ENCODE data around the gene VASH2.
"Not testable (repeated sequence)": the region's sequence is repeated elsewhere in the genome, so short reads cannot be mapped to it uniquely, and the experiment has no call there.

The VASH2 gene

DNA sequence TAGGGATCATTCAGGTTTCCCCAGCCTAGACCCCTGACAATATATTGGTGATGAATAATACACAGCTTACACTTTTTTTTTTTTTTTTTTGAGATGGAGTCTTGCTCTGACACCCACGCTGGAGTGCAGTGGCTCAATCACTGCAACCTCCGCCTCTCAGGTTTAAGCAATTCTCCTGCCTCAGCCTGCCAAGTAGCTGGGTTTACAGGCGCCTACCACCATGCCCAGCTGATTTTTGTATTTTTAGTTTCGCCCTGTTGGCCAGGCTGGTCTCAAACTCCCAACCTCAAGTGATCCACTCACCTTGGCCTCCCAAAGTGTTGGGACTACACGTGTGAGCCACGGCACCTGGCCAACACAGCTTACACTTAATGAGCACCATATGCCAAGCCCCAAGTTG lies 7.2 kb downstream of the VASH2 start:
- DNase-seq (ENCODE audit: low spot score) = no peak

DNA sequence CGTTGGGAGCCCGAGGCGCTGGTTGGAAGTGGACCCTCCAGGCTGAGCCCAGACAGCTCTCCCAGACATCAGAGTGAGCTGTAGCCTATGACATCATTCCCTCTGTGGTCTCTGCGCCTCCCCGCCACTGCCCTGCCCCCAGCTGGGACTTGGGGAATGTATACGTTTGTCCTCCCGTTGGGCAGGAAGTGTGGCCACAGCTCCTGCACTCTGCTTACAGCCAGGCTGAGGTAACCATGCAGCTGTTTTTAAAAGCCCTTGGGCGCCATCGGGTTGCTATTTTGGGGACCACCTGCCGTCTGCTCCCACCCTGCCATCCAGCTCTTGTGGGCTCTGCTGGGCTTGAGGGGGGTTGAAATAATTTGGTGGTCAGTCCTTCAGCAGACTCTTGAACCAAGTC lies 7.8 kb downstream of the VASH2 start:
- DNase-seq (ENCODE audit: low spot score) = no peak

DNA sequence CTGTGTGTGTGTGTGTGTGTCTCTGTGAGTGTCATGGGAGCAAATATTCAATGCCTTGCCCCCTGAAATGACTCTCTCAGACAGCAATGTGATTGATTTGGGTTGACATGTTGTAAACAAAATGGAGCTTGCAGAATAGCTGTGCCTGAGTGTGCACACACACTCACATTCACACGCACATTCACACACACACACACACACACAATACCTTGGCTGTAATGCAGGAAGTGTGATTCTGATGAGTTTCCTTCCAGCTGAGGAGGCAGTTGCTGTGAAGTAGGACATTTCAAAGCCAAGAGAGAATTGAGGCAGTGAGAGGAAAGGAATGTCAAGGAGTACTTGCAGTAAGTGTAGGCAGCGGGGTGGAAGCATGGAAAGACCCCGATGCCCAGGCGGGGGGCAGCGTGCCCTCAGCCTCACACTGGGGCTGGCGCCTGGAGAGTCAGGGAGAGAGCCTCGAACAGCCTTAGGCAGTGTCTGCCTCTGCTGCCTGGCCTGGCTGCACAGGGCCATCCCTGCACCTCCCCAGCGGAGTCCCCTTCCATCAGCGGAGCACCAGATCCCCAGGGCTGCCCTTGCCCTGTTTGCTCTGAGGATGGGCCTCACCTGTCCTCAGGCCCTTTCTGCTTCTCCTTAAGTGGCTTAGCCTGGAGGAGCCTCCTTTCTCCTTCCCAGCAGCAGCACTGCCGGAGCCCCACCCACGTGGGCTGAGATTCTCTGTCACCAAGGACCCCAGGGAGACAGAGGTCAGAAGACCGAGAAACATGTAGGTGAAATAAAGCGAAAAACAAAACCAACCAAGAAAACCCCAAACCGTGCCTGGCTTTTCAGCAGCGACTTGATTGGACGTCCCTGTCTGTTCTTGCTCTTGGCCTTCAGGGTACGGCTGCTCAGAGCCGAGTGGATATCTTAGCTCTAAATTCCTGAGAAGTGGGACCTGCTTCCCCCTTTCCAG lies 9.2 kb downstream of the VASH2 start:
- DNase-seq (ENCODE audit: low spot score) = no peak

GRCh38 chr1:212960932-212961331 lies 10.6 kb downstream of the VASH2 start:
- no peak for DNase-seq (ENCODE audit: low spot score)

DNA sequence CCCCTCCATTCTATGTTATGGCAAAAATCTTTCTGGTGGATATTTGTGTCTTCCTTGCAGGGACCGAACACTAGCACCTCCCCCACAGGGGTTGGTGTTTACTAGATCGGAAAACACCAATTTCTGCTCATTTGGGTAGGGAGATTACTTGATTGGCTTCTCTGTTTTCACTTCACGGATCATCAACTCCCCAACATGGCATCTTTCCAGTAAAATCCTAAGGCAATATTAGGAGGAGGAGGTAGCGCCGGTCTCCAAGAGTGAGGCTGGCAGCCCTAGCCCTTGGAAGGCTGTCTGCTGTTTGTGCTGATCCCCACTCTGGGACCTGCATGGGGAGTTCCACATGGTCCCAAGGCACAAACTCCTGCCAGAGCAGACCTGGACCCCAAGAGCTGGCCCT lies 12.2 kb downstream of the VASH2 start:
- no peak for DNase-seq (ENCODE audit: low spot score)

- no peak for DNase-seq (ENCODE audit: low spot score)
These were observed 13.8 kb downstream of the VASH2 start for GRCh38 chr1:212964102-212964501.

DNA sequence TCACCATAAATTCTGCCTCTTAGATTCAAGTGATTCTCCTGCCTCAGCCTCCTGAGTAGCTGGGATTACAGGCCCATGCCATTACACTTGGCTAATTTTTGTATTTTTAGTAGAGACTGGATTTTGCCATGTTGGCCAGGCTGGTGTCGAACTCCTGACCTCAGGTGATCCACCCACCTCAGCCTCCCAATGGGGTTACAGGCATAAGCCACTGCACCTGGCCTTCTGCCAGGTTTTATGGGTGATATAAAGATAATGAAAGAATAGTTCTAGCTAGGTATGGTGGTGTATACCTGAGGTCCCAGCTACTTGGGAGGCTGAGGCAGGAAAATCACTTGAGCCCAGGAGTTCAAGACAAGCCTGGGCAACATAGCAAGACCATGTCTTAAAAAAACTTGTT lies 14.7 kb downstream of the VASH2 start:
- not testable (repeated sequence) for DNase-seq (ENCODE audit: low spot score)

DNA sequence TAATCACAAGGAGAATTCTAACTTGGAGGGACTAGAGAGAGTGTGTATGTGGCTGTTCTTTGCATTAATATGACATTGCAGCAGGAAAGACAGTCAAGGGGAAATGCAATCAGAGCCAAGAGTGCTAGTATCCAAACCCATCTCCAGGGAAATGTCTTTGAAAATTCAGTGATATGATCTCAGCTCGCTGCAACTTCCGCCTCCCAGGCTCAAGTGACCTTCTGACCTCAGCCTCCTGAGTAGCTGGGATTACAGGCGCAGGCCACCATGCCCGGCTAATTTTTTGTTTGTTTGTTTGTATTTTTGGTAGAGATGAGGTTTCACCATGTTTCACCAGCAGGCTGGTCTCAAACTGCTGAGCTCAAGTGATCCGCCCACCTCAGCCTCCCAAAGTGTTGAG lies 16.3 kb downstream of the VASH2 start:
- no peak for DNase-seq (ENCODE audit: low spot score)

GRCh38 chr1:212967801-212968200 lies 17.5 kb downstream of the VASH2 start:
- DNase-seq (ENCODE audit: low spot score) = no peak

DNA sequence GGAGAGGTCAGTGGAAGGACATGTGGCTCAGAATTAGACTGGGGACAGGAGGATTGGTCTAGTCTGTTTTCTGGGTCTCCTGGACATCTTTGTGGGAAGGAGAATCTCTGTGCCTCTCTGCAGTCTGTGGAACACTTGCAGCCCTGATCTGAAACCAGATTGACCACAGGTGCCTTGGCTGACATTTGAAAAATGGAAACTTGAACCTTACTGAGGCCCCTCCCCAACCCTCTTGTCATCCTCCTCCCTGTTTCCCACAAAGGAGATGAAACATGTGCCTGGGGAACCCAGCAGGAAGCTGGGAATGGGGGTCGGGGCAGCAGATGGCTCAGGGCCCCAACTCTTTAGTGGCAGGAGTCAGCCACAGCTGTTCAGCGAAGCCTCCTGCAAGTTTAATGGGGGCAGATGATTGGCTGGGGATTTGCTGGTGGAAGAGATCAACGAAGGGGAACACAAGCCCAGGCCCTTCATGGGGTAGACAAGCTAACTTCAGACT lies 18.1 kb downstream of the VASH2 start:
- DNase-seq (ENCODE audit: low spot score) = no peak

DNA sequence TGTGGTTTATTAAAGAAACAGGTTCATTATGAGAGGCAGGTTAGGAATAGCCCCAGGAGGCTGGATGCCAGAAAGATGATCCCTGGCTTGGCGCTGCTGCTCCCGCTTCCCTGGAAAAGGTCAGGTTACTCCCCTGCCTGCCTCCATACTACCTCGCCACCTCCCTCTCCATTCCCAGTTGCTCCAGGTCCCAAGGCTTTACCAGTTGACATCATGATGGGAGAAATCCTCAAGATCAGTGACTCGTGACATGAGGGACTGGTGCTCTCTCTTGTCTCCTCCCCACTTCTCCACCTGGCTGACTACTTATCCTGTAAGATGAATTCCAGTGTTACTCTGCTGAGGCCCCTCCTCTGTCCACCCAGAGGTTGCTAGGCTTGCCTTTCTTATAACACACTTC lies 19.7 kb downstream of the VASH2 start:
- DNase-seq (ENCODE audit: low spot score) = no peak

DNA sequence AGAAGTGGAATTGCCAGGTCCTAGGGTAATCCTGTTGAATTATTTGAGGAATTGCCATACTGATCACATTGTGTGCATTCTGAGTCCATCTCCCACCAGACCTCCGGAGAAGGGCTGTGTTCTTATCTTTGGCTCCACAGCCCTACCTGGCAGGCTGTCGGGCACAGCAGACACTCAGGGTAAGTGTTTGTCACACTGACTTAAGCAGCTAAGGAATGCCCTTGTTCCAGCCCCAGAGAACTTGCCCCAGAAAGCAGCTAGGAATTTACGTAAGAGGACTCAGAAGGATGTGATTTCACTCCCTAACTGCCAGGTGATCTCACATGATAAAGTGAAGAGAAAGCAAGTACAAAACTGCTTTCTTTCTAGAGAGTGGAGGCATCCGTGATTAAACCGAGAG lies 21.0 kb downstream of the VASH2 start:
- no peak for DNase-seq (ENCODE audit: low spot score)

DNA sequence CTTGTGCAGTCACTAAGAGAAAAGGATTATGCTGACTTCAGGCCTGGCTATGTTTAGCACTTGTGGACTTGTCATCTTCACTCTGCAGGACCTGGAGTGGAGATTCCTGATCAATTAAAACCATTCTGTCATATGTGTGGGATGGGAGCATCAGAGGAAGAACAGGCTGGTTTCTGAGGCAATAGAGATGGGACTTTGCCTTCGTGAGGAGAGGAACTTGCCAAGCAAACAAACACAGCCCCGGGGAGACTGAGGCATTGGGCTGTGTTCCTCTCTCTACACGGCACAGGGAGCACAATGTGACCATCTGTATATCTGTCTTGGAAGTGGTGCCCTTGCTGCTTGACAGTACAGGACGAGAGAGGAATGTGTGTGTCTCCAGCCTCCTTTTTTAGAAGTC lies 23.1 kb downstream of the VASH2 start:
- no peak for DNase-seq (ENCODE audit: low spot score)

DNA sequence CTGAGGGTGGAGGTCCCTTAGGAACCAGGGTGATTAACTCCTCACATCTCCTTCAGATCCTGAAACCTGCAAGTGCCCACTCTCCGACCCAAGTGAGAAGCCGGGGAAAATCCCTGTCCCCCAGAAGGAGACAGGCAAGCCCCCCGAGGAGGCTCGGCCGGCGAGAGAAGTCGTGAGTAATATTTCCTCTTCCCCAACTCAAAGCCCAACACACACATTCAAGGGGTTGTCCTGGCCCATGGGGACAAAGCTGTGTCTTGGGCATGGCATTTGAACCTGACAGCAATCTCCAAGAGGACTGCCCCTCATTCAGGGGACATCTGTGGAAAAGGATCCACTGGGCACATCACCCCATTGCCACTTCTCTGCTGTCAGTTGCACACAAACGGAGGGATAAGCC lies 23.6 kb downstream of the VASH2 start:
- no peak for DNase-seq (ENCODE audit: low spot score)

GRCh38 chr1:212974711-212975110 lies 24.4 kb downstream of the VASH2 start:
- no peak for DNase-seq (ENCODE audit: low spot score)

DNA sequence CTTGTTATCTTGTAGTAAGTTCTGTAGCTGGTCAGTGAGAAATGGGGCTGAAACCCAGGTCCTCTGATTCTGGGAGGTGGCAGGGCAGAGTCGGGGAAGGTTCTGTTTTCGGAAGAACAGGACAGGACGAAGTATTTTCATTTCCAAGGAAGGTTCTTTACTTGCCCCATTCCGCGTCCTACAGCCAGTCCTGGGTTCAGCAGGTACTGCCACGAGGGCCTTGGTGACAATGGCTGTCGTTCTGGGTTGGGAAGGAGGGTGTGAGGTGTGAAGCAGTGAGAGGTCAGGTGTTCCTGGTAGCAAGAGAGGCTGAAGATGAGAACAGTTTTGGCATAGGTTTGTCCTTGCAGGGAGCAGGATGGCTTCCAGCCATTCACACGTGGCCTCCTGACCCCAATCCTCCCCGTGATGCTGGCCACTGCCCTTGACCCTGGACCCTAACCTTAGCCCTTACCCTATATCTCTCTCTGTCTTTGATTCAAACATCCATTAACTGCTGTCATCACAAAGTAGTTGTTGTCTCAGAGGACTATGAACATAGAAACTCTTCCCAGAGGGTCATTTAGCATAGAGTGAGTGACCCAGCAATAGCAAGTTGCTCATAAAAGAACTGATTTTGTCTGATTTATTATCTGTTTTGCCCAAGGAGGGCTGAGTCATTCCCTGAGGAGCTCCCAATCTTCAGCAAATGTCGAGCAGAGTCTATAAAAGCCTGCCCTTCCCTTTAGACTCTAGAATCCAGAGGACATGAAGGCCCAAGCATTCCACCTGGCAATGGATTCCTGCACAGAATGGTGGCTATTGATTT lies 25.0 kb downstream of the VASH2 start:
- DNase-seq (ENCODE audit: low spot score) = no peak

- no peak for DNase-seq (ENCODE audit: low spot score)
These were observed 26.2 kb downstream of the VASH2 start for GRCh38 chr1:212976586-212976985.

GRCh38 chr1:212977781-212978645 lies 27.7 kb downstream of the VASH2 start:
- DNase-seq (ENCODE audit: low spot score) = no peak

- DNase-seq (ENCODE audit: low spot score) = no peak
These were observed 29.2 kb downstream of the VASH2 start for GRCh38 chr1:212979340-212980122.

DNA sequence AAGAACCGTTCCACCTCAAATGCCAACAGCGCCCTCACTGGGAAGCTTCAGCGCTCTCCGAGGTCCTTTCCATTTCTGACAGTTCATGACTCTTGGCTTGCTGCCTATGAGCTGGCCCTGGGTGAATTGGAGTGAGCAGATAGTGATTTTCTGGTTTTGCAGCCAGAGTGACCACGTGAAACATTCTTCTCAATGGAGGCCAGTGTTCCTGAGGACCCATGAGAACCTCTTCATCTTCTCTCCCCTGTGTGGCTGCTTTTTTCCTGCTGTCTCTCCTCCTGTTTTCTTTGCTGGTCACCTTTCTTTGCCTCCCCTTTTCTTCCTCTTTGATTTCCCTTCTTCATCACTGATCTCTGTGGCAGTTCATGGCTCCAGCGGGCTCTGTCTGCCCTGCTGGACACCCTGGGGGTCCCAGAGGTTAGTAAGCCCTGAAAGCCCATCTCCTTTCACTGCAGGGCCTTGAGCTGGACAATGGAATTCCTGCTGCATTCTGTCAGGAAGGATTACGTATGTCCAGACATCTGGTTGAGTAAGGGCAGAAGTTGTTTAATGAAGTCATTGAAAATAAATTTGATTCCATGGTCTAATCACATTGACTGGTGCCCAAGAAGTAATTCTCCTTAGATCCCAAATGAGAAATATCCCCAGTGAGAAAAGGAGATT lies 29.9 kb downstream of the VASH2 start:
- no peak for DNase-seq (ENCODE audit: low spot score)

- DNase-seq (ENCODE audit: low spot score) = no peak
These were observed 30.7 kb downstream of the VASH2 start for GRCh38 chr1:212981025-212981495.

All from HuH-7.5 (cell line).